Astrocyte (in vitro differentiated cells and primary cell): Measurements from ENCODE around the gene S100A3.

Source experiments
- CTCF ChIP-seq: IDR thresholded peaks from 2 replicates; pipeline ENCODE4 v1.5.1; 2011; ENCODE audit warnings: low read depth, mild to moderate bottlenecking, inconsistent platforms, low read length, moderate library complexity; ENCODE audit not compliant: insufficient read depth
- EZH2 ChIP-seq: IDR thresholded peaks from 2 replicates; pipeline ENCODE4 v1.6.1; 2012; ENCODE audit warnings: mild to moderate bottlenecking, low read length, inconsistent platforms; ENCODE audit not compliant: insufficient read depth

- no peak for TF ChIP-seq CTCF
- no peak for TF ChIP-seq EZH2
Measured at GRCh38 chr1:153547560-153548551, 1.2 kb downstream of the S100A3 start.
